NCI-H2227 (cell line): ENCODE results near the gene MICU2.
A peak's percentile ranks its signal among the peaks of the same experiment; 100 is the strongest.

Experiments
- DNase-seq: peaks from one replicate; lab custom pipeline; 2025; ENCODE audit not compliant: unreplicated experiment; lab: John Stamatoyannopoulos, UW

MICU2 gene

DNA sequence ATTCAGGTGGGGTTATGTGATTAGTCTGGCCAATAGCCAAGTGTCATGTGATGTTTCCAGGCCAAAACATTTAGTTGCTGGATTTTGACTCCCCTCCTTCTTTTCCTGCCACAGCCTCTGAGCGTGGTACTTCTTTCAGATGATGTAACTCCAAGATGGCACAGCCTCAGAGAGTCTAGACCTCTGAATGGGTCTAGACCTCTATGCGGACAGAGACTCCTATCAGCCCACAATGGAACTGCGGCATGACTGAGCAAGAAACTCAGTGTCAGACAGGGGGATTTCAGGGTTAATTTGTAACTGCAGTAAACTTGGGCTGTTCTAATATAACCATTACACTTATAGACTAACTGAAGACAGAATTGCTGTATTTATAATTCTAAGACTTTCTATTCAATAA lies 102.3 kb downstream of the MICU2 start:
- DNase-seq = no peak

DNA sequence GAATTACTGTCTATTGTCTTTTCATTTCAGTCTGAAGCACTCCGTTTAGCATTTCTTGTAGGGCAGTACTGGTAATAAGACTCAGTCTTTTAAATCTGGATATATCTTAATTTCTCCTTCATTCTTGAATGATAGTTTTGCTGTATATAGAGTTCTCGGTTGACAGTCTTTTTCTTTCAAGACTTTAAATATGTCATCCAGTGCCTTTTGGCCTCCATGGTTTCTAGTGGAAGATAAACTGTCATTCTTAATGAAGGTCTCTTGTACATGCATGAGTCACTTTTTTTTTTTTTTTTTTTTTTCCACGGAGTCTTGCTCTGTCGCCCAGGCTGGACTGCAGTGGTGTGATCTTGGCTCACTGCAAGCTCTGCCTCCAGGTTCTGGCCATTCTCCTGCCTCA lies 117.6 kb downstream of the MICU2 start:
- DNase-seq = no peak

DNA sequence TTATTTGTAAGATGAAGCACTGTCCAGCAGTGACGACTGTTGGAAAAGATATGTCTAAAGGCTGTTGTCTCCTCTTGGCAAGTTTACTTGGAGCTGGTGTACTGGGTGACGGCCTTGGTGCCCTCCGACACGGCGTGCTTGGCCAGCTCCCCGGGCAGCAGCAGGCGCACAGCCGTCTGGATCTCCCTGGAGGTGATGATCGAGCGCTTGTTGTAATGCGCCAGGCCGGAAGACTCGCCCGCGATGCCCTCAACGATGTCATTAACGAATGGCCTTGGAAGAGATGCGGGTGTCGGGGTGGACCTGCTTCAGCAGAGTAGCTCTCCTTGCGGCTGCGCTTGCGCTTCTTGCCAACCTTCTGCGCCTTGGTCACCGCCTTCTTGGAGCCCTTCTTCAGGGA lies 120.2 kb downstream of the MICU2 start:
- no peak for DNase-seq

DNA sequence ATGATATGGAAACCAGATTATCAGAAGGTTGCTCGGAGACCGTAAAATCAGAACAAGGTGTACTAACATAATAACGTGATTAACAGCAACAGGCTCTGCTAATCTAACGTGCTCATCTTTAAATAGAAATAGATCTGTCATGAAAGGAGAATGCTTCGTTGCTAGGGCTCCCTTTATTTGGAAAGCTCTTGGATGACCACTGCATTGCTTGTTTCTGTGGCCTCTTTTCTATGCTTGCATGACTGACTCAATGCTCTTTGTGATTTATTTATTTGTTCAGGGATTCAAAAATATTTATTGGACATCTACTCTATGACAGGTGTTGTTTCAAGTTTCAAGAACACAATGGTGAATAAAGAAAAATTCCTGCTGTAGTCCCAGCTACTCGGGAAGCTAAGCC lies 122.6 kb downstream of the MICU2 start:
- DNase-seq = no peak

DNA sequence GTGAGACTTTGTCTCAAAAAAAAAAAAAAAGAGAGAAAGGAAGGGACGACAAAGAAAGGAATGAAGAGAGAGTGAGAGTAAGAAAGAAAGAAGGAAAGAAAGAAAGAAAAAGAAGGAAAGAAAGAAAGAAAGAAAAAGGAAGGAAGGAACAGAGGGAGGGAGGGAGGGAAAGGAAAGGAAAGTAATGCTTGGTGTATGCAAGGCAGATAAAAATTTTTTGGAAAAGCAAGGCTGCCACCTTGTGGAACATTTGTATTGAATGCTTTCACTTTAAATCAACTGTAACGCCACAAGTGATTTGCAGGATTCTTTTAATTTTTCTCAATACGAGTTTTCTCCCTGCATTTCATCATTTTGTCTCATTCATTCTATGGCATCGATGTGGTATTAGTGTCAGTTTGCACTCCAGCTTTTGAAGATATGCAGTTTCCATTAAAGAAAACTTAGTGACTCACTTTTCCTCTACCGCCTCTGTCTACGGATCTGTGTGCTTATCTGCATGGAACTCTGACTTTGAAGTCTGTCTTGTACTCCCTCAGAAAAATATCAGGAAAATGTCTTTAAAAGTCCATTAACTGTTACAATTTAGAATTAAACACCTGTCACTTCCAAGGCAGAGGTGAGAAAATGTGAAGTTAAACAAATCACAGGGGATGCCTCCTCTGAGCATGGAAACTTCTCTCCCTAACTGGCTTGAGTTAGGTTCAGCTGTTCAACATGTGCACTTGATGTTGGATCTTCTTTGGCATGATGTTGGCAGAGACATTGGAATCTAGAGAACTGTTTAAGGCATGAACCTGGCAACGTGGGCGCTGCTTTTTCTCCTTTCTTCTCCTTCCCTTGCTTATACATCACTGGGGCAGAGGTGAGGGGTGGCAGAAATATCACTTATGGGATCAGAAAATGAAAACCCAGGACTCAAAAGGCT lies 124.8 kb downstream of the MICU2 start:
- DNase-seq = peak; percentile 61

DNA sequence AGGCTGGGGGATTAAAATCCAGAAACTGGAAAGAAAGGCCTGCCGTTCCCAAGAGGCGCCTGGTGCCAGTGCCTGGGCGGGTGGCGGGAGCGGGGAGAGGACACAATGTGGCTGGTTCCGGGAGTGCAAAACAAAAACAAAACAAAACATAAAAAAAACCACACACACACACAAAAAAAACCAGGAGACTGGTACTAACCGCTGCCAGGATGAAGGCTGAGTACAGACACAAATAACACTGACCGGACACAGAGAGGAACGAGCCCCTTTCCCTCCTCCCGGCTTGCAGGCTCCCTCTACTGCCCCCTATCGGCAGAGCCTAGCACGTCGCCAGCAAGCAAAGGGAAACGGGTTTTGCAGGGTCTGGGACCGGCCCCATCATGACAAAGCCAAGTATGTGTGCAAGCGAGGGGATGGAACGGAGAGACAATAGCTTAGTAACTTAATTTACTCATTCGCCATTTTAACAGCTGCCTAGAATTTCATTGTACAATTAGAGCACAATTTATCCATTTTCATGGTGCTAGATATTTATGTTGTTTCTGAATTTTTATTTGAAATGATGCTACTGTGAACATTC lies 127.0 kb downstream of the MICU2 start:
- peak; percentile 81 for DNase-seq

DNA sequence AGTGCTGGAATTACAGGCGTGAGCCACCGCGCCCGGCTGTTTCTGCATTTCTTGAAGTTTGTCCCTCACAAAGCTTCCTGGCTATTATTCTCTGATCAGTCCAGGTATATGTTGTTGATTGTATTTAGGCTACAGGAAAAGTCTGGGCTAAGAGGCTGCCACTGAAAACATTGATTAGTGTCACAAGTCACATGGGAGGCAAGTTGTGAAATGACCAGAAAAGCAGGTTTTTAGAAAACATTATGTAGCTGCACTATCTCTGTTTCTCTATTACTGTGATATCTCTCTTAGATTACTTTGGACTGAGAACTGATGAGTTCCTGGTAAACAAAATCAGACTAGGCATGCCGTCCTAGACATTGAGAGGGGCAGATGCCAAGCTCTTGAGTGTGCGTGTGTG lies 128.9 kb downstream of the MICU2 start:
- DNase-seq = no peak

DNA sequence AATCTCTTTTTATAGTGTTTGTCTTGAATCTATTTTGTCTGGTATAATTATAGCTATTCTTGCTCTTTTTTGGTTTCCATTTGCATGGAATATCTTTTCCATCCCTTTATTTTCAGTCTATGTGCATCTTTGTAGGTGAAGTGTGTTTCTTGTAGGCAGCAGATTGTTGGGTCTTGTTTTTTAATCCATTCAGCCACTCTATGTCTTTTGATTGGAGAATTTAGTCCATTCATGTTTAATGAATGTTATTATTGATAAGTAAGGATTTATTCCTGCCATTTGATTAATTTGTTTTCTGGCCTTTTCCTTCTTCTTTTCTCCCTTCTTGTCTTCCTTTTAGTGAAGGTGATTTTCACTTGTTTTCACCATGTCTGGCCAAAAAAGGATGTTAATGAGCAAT lies 133.2 kb downstream of the MICU2 start:
- no peak for DNase-seq

DNA sequence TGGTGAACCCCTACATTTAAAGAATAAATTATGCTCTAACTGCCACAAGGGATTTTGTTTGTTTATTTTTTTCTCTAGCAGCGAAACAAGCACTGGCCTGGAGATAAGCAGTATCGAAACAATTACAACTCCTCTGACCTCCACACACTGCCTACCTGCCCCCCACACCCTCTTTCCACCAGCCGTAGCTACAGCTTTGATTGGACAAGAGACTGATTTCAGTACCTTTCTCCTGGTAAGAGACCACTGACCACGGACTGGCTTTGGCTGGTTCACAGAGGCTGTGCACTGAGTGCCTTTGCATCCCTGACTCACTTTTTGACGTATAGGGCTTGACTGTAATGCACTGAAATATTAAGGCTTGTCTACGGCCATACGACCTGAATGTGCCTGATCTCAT lies 137.4 kb downstream of the MICU2 start:
- no peak for DNase-seq

DNA sequence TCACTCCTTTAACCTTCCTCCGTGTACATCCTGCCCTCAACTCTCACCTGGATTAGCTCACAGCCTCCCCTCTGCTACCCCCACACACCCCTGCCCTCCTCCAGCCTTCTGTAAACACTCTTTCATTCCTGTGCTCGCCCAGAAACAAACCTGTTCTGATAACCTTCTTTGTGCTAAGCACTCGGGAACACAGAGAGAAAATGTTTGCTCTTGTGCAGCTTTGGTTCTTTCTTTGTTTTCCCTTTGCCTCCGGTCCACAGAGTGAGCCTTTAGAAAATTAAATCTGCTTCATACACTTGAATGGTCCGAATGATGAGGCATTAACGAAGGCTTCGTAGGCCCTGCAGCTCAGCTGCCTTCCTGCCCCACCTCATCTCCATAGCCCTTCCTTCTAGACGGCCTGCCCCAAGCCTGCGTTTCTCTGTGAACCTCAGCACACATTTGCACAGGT lies 138.2 kb downstream of the MICU2 start:
- DNase-seq = no peak

DNA sequence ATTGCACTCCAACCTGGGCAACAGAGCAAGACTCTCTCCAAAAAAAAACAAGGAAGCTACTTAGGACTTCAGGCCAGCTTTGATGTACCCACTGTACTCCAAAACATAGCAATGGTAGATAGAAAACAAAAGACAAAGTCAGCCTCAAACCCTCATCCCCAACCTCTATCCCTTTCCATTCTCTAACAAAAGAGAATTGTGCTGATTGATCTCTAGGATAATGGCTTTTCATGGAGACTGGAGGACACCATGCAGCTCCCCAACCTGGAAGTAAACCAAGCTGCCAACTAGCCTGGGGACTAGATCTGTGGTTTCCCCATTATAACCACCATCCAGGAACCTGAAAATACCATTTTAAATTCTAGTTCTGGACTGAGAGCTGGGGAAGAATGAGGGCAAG lies 140.5 kb downstream of the MICU2 start:
- no peak for DNase-seq

DNA sequence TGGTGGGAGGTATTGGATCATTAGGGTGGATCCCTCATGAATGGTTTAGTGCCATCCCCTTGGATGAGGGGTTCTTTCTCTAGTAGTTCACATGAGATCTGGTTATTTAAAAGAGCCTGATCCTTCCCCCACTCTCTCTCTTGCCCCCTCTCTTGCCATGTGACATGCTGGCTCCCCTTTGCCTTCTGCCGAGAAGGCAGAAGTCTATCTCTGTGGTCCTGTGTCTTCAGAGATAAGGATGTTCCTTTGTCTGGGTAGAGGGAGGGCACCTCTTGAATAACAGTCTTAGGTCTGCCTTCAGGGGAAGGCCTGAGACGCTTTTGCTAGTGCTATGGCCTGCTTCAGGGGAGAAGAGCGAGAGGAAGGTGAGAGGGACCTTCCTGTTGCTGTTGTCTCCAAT lies 142.8 kb downstream of the MICU2 start:
- no peak for DNase-seq

DNA sequence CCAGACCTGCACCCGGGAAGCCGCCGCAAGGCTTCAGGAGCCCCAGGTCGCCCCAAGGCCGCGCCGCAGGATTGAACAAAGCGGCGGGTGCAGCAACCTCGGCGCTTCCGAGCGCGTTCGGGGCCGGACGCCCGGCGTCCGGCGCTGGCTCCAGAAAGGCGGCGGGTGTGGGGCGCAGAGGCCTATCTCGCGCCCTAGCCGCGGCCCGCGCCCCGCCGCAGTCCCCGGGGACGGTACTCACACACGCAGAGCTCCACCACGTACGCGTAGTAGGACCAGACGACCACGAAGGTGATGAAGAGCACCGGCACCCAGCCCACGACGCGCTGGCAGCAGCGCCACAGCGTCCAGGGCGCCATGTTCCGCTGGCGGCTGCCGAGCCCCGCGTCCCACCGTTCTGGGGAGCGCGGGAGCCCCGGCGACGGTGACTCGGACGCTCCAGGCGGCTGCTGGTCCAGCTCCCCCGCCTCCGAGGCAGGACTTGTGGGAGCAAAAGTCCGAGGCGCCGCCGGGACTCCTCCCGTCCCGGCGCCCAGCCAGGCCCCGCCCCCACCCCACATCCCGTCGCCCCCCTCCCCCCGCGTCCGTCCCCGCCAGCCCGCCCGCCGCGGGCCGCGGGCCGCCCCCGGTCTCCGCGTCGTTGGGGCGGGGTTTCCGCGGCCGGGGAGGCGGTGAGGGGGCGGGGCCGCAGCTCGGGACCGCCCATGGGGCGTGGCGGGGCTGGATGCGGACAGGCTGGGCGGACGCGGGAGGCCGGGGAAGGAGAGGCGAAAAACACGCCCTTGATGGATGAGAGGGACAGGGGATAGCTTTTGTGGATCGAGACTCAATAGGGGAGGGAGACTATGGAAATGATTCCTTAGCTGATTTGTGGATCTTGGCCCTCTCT lies 144.9 kb downstream of the MICU2 start, which contains the start of gene ZDHHC20:
ZDHHC20 (minus strand) TSS at position 491 of the 889 bp plus-strand sequence; CDS start at position 359, 132 bp downstream.
- DNase-seq = peak; percentile 89

DNA sequence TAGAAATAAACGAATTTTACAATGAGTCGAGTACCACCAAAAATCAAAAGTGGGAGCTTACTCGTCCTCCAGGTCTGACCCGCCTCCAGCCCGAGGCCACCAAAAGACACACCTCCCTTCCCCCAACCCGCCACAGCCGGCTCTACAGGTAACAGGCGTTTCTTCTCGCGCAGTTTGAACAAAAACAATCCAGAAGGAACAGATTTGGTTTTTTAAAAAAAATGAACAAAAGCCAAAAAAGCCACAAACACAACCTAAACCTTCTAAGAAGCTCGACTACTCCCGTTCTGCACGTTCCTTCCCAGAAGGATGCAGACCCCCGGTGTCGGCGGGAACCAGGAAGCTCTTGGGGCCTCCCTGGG lies 145.5 kb downstream of the MICU2 start:
- peak; percentile 32 for DNase-seq

DNA sequence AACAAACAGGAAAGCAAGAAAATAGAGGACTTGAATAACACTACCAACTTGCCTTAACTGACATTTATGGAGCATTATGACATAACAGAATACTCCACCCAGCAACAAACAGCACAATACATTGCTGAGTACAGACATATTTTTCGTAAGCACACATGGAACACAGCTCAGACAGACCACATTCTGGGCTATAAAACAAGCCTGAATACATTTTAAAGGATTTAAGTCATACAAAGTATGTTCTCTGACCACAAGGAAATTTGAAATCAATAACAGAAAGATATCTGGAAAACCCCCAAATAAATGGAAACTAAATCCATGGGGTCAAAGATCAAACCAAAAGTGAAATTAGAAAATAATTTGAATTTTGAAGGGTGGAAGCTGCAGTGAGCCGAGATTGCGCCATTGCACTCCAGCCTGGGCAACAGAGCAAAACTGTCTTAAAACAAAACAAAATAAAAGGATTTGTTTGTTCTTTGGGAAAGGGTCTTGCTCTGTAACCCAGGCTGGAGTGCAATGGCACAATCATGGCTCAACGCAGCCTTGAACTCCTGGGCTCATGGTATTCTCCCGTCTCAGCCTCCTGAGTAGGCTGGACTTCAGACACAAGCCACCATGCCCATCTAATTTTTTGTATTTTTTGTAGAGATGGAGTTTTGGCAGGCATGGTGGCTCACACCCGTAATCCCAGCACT lies 150.4 kb downstream of the MICU2 start:
- DNase-seq = no peak

DNA sequence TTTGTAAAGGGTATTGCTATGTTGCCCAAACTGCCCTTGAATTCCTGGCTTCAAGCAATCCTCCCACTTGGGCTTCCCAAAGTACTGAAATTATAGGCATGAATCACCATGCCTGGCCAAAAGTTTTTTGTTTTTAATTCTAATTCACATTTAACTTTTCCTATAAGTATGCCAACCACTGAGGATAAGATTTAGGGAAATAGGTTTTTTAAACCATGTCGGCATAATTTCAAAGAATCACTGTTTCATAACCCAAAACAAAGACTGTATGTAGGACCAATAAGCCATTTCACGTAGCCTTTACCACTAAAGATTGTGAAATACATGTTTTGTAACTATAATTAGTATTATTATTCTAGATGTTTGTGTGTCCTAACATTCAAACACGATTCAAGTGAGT lies 153.0 kb downstream of the MICU2 start:
- DNase-seq = no peak

DNA sequence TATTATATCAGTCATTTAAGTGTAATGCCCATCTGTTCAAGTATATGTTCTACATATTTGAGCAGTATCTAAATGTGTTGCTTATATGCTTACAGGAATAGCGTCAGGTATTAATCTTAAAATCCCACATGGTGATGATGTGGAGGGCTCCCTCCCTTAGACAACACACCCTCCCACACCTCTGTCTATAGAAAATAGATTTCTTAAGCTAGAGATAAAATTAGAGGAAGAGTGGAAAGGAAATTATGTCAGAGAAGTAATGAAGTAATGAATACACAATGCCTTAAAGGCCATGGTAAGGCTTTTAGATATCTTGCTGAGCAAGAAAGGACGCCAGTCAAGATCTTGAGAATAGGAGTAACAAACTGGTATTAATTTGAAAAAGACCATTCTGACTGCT lies 157.3 kb downstream of the MICU2 start:
- DNase-seq = no peak

DNA sequence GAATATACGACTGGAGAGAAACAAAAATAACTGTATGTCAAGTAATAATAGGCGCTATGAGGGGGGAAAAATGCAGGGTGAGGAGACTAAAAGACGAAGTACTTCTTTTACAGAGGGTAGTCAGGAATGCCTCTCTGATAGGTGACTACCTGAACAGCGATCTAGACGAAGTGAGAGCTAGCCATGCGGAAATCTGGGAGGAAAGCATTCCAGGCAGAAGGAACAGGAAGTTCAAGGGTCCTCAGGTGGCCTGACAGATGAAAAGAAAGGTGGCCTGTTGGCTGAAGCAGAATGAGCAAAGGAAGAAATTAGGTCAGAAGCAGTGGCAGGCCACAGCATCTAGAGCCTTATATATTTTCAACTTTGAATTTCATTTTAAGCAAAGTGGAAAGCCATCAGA lies 158.2 kb downstream of the MICU2 start:
- DNase-seq = no peak

DNA sequence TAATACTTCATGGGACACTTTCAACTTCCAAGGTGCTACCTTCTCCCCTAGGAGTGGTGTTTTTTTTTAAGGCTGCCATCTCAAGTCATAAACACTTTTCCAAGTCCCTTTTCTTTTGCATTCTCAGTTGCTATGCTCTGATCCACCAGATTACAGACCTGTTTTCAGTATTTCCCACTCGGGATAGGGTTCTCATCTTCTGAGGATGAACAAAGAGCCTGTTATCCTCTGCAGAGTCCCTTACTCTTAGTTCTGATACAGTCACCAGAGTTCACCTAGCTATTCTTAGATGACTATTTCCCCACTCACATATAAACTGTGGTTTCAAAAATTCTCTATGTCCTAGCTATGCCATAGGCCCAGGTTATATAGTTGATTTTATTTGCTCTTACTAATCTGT lies 160.8 kb downstream of the MICU2 start:
- DNase-seq = no peak
